22Rv1 (cell line): Measurements from ENCODE around the gene MED7.

Experiments
- CTCF ChIP-seq: fragments of 450-650 bp; IDR thresholded peaks from 2 replicates; pipeline ENCODE4 v1.5.1; 2017; ENCODE audit warnings: mild to moderate bottlenecking
- ZFX ChIP-seq: fragments of 450-650 bp; IDR thresholded peaks from 2 replicates; pipeline ENCODE4 v1.6.1; 2017; ENCODE audit warnings: antibody characterized with exemption, borderline replicate concordance

GRCh38 chr5:157120102-157120501 is 22.6 kb downstream of the MED7 start:
- TF ChIP-seq CTCF, result no peak
- no peak for TF ChIP-seq ZFX
